GM10266 (cell line): ENCODE data around the gene KCNJ2.
A peak's percentile ranks its signal among the peaks of the same experiment; 100 is the strongest.

Experiments
- DNase-seq: peaks from one replicate; pipeline ENCODE4 v3.0.0; 2012; ENCODE audit errors: extremely low spot score
- TF ChIP-seq, protein P1 (sequence below): IDR thresholded peaks from 2 replicates; pipeline ENCODE4 v1.5.1; 2012; ENCODE audit warnings: mild to moderate bottlenecking, low read depth; ENCODE audit not compliant: control insufficient read depth, insufficient read depth; ENCODE audit errors: missing control alignments

KCNJ2 gene

DNA sequence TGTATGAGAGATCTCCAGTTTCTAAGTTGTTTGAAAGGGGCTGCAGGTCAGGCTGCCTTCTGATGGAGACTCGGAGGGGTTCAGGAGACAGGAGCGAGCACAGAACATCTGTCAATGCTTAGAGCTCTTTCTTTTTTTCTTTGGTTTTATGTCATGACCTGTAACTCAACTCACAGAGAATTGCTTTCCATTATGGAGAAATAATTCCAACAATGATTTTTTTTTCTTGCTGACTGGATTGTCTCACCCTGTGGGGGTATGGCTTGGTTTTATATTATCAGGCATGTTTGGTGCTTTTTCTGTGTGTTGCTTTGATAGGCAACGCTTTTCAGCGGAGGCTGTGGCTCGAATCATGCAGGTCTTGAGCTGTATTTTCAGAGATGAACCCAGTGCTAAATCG is 10.7 kb upstream of the KCNJ2 start:
- DNase-seq: no peak
- TF ChIP-seq, protein P1, sequence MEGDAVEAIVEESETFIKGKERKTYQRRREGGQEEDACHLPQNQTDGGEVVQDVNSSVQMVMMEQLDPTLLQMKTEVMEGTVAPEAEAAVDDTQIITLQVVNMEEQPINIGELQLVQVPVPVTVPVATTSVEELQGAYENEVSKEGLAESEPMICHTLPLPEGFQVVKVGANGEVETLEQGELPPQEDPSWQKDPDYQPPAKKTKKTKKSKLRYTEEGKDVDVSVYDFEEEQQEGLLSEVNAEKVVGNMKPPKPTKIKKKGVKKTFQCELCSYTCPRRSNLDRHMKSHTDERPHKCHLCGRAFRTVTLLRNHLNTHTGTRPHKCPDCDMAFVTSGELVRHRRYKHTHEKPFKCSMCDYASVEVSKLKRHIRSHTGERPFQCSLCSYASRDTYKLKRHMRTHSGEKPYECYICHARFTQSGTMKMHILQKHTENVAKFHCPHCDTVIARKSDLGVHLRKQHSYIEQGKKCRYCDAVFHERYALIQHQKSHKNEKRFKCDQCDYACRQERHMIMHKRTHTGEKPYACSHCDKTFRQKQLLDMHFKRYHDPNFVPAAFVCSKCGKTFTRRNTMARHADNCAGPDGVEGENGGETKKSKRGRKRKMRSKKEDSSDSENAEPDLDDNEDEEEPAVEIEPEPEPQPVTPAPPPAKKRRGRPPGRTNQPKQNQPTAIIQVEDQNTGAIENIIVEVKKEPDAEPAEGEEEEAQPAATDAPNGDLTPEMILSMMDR: no peak

GRCh38 chr17:70159980-70160379 is 9.4 kb upstream of the KCNJ2 start:
- no peak for DNase-seq
- TF ChIP-seq, protein P1: no peak

DNA sequence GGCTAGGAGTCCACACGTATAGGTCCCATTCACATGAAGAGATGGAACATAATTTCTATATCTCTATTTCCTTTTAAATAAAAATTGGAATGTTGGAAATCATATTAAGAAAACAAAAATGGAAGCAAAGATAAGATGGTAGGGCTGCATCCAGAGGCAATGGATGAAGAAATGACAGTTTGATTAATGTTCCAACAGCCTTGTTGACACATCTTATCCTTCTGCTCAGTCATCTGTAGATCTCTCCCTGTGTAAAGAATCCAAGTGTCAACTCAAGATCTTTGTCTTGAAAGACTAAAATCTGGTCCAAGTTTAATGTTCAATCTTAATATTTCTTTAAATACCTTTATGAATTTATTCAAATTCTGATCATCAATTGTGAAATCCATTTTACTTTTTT is 7.8 kb upstream of the KCNJ2 start:
- TF ChIP-seq, protein P1: no peak
- no peak for DNase-seq

DNA sequence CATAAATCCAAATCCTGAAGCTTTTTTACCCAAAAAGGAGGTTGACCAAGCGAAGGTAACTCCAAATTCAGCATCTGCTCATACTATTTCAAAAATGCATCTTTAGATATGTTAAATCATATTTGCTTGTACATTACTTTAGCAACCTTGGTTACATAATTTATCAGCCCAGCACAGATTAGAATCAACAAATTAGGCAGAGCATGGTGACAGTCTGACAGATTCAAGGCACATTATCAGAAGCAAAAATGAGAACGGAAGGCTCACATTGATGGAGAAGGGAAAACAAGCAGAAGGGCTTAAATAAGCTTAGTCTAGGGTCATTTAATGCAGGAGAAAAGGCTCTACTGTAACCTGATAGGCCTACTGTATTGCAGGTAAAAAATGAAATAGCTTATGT is 3.9 kb upstream of the KCNJ2 start:
- TF ChIP-seq, protein P1: no peak
- DNase-seq: no peak

- TF ChIP-seq, protein P1: no peak
- no peak for DNase-seq
These were observed 2.7 kb upstream of the KCNJ2 start for GRCh38 chr17:70166615-70167014.

GRCh38 chr17:70168044-70168976 is 1.0 kb upstream of the KCNJ2 start:
- DNase-seq: peak; percentile 47
- TF ChIP-seq, protein P1: peak; percentile 37
